IMR-90 (cell line): ENCODE data around the gene TGM1. TPM values are rescaled to one million over a fixed set of nuclear protein-coding genes. Genes with fewer than 3 reads are reported as not detected.

Experiments used
- CEBPB ChIP-seq: IDR thresholded peaks from 2 replicates; pipeline ENCODE4 v1.6.1; 2012; ENCODE audit warnings: low read depth, low read length, improper control_type of control experiment
- FOS ChIP-seq: fragments of 150-350 bp; IDR thresholded peaks from 2 replicates; pipeline ENCODE4 v1.6.1; 2016; ENCODE audit warnings: low read depth, low read length
- MAZ ChIP-seq: IDR thresholded peaks from 2 replicates; pipeline ENCODE4 v1.6.1; 2012; ENCODE audit warnings: low read depth, mild to moderate bottlenecking, low read length, improper control_type of control experiment, moderate library complexity, borderline replicate concordance
- NFE2L2 ChIP-seq: fragments of 150-350 bp; IDR thresholded peaks from 2 replicates; pipeline ENCODE4 v1.6.1; 2016; ENCODE audit warnings: low read depth, mild to moderate bottlenecking, low read length
- POLR2A ChIP-seq: IDR thresholded peaks from 2 replicates; pipeline ENCODE4 v1.6.1; 2012; ENCODE audit warnings: mild to moderate bottlenecking, low read depth, low read length
- RAD21 ChIP-seq: IDR thresholded peaks from 2 replicates; pipeline ENCODE4 v1.6.1; 2012; ENCODE audit warnings: low read length, improper control_type of control experiment
- polyA plus RNA-seq, 3 experiments: library from polyadenylated mRNA; depleted of rRNA; stranded (reverse); fragments of >200 nt; gene quantifications; 2 replicates each; pipeline ENCODE4 v1.2.3, GENCODE V29; 2012; ENCODE audit warnings: low replicate concordance in 1 of 3
- total RNA-seq: library from RNA; depleted of rRNA; stranded (reverse); fragments of >200 nt; gene quantifications from 2 replicates; pipeline ENCODE4 v1.2.3, GENCODE V29; 2012
- TF ChIP-seq, protein P1 (sequence below): fragments of 150-350 bp; IDR thresholded peaks from 2 replicates; pipeline ENCODE4 v1.6.1; 2017; ENCODE audit warnings: mild to moderate bottlenecking, antibody characterized with exemption, low read length, low read depth

TGM1 gene
- total and polyA plus RNA-seq, 2 of the 4 experiments (the other 2 are of a cell fraction): 0.72 to 3.3 TPM

GRCh38 chr14:24298892-24299254, 35.9 kb upstream of the TGM1 start (continued):
- TF ChIP-seq, protein P1, sequence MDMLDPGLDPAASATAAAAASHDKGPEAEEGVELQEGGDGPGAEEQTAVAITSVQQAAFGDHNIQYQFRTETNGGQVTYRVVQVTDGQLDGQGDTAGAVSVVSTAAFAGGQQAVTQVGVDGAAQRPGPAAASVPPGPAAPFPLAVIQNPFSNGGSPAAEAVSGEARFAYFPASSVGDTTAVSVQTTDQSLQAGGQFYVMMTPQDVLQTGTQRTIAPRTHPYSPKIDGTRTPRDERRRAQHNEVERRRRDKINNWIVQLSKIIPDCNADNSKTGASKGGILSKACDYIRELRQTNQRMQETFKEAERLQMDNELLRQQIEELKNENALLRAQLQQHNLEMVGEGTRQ: no peak
- no peak for TF ChIP-seq RAD21
- no peak for TF ChIP-seq CEBPB
- no peak for TF ChIP-seq FOS
- TF ChIP-seq POLR2A: no peak
- TF ChIP-seq NFE2L2: no peak
- TF ChIP-seq MAZ: no peak
